GM23338 (cell line): Measurements from ENCODE around the gene TCF7L2. TPM values are rescaled to one million over a fixed set of nuclear protein-coding genes. Genes with fewer than 3 reads are reported as not detected.

Source experiments
- ATAC-seq: fragments of 200-7000 bp; cut with Tn5 transposase; 3 replicates; pipeline ENCODE4 v1.9.1; 2020
- DNase-seq: peaks from one replicate; pipeline ENCODE4 v3.0.0-alpha.2; 2015; ENCODE audit warnings: low spot score
- H2AFZ ChIP-seq: fragments of 200-600 bp; sonication (generic); 2 replicates; pipeline ENCODE4 v1.8.0; 2016; ENCODE audit warnings: antibody characterized with exemption, mild to moderate bottlenecking, moderate library complexity
- H3F3A ChIP-seq: fragments of 200-600 bp; sonication (generic); replicated peaks from 2 replicates; pipeline ENCODE4 v1.8.0; 2017; ENCODE audit warnings: antibody characterized with exemption, mixed run types, low read depth
- H3K27ac ChIP-seq: fragments of 200-600 bp; sonication (generic); 2 replicates; pipeline ENCODE4 v1.6.1; 2016; ENCODE audit warnings: low read depth
- H3K27me3 ChIP-seq: fragments of 200-600 bp; sonication (generic); 2 replicates; pipeline ENCODE4 v1.8.0; 2016; ENCODE audit warnings: mild to moderate bottlenecking, mixed run types, moderate library complexity; ENCODE audit not compliant: insufficient read depth
- H3K36me3 ChIP-seq: fragments of 200-600 bp; sonication (generic); 2 replicates; pipeline ENCODE4 v1.8.0; 2016; ENCODE audit warnings: mild to moderate bottlenecking; ENCODE audit not compliant: insufficient read depth
- H3K4me1 ChIP-seq: fragments of 200-600 bp; sonication (generic); 2 replicates; pipeline ENCODE4 v1.8.0; 2016; ENCODE audit warnings: mild to moderate bottlenecking, moderate library complexity; ENCODE audit not compliant: insufficient read depth
- H3K4me2 ChIP-seq: fragments of 200-600 bp; sonication (generic); 2 replicates; pipeline ENCODE4 v1.7.1; 2017; ENCODE audit warnings: mixed run types
- H3K4me3 ChIP-seq: fragments of 200-600 bp; sonication (generic); 2 replicates; pipeline ENCODE4 v1.6.1; 2016; ENCODE audit warnings: mixed run types
- H3K79me2 ChIP-seq: fragments of 200-600 bp; sonication (generic); replicated peaks from 2 replicates; pipeline ENCODE4 v1.8.0; 2017; ENCODE audit warnings: mild to moderate bottlenecking; ENCODE audit not compliant: insufficient read depth
- H3K9me2 ChIP-seq: fragments of 200-600 bp; sonication (generic); 2 replicates; pipeline ENCODE4 v1.8.0; 2017; ENCODE audit not compliant: insufficient read depth
- H4K20me1 ChIP-seq: fragments of 200-600 bp; sonication (generic); replicated peaks from 2 replicates; pipeline ENCODE4 v1.8.0; 2017; ENCODE audit warnings: mild to moderate bottlenecking; ENCODE audit not compliant: insufficient read depth
- H3K27ac Mint-ChIP-seq: 2 replicates; pipeline ENCODE4 v1.8.0; 2020; ENCODE audit warnings: inconsistent platforms, mild to moderate bottlenecking, moderate library complexity, mixed read lengths
- H3K27me3 Mint-ChIP-seq: 3 replicates; pipeline ENCODE4 v1.8.0; 2022; ENCODE audit warnings: low read depth, mild to moderate bottlenecking, moderate library complexity, mixed read lengths, inconsistent platforms; ENCODE audit not compliant: insufficient read depth, poor library complexity
- H3K36me3 Mint-ChIP-seq: 3 replicates; pipeline ENCODE4 v1.8.0; 2021; ENCODE audit warnings: low read depth, mild to moderate bottlenecking, inconsistent platforms, moderate library complexity, mixed read lengths
- H3K4me1 Mint-ChIP-seq: 3 replicates; pipeline ENCODE4 v1.8.0; 2020; ENCODE audit warnings: mild to moderate bottlenecking, inconsistent platforms, mixed read lengths
- H3K4me3 Mint-ChIP-seq: 3 replicates; pipeline ENCODE4 v1.8.0; 2021; ENCODE audit warnings: moderate library complexity, mild to moderate bottlenecking, inconsistent platforms, mixed read lengths
- H3K9me3 Mint-ChIP-seq: 3 replicates; pipeline ENCODE4 v1.8.0; 2020; ENCODE audit warnings: moderate library complexity, mild to moderate bottlenecking, inconsistent platforms, mixed read lengths
- CREB1 ChIP-seq: fragments of 250-450 bp; sonication (Bioruptor Pico); IDR thresholded peaks from 2 replicates; pipeline ENCODE4 v1.5.0; 2020; ENCODE audit warnings: low read depth, mild to moderate bottlenecking, moderate library complexity
- EZH2 ChIP-seq: fragments of 200-600 bp; sonication (generic); IDR thresholded peaks from one replicate; pipeline ENCODE4 v1.8.0; 2017; ENCODE audit warnings: antibody characterized with exemption, mild to moderate bottlenecking, low read depth; ENCODE audit not compliant: unreplicated experiment
- EZH2phosphoT487 ChIP-seq: fragments of 200-600 bp; sonication (generic); IDR thresholded peaks from one replicate; pipeline ENCODE4 v1.8.1; 2018; ENCODE audit warnings: antibody characterized with exemption; ENCODE audit not compliant: unreplicated experiment
- JUNB ChIP-seq: IDR thresholded peaks from one replicate; pipeline ENCODE4 v1.6.1; 2016; ENCODE audit warnings: antibody characterized with exemption; ENCODE audit not compliant: unreplicated experiment
- NANOG ChIP-seq: IDR thresholded peaks from 2 replicates; pipeline ENCODE4 v1.6.1; 2016; ENCODE audit warnings: antibody characterized with exemption, borderline replicate concordance
- POLR2AphosphoS5 ChIP-seq: IDR thresholded peaks from 2 replicates; pipeline ENCODE4 v1.6.1; 2016; ENCODE audit warnings: antibody characterized with exemption, low read depth
- STAT1 ChIP-seq: IDR thresholded peaks from one replicate; pipeline ENCODE4 v1.6.1; 2016; ENCODE audit warnings: antibody characterized with exemption; ENCODE audit not compliant: unreplicated experiment
- ZNF114 ChIP-seq: fragments of 250-450 bp; sonication (Bioruptor Pico); IDR thresholded peaks from 2 replicates; pipeline ENCODE4 v1.5.0; 2020; ENCODE audit warnings: mild to moderate bottlenecking, moderate library complexity
- ZNF331 ChIP-seq: fragments of 250-450 bp; sonication (Bioruptor Pico); IDR thresholded peaks from 2 replicates; pipeline ENCODE4 v1.5.0; 2020; ENCODE audit warnings: low read depth, mild to moderate bottlenecking, moderate library complexity
- polyA plus RNA-seq: library from polyadenylated mRNA; unstranded; fragments of >200 nt; fragmentation: Nextera tagmentation; extraction: Ambion mirVana; gene quantifications from 2 replicates; pipeline ENCODE4 v1.2.1, GENCODE V29; 2016
- total RNA-seq: library from RNA; depleted of rRNA; stranded (reverse); fragments of >200 nt; shearing (Covaris generic); gene quantifications from 2 replicates; pipeline ENCODE4 v1.2.3, GENCODE V29; 2014
- TF ChIP-seq, protein P1 (sequence below): fragments of 250-450 bp; sonication (Bioruptor Pico); IDR thresholded peaks from 2 replicates; pipeline ENCODE4 v1.5.0; 2020; ENCODE audit warnings: mild to moderate bottlenecking, moderate library complexity
- TF ChIP-seq, protein P2 (sequence below): IDR thresholded peaks from 2 replicates; pipeline ENCODE4 v1.6.1; 2016; ENCODE audit warnings: antibody characterized with exemption
- TF ChIP-seq, protein P3 (sequence below): IDR thresholded peaks from one replicate; pipeline ENCODE4 v1.6.1; 2018; ENCODE audit warnings: antibody characterized with exemption; ENCODE audit not compliant: unreplicated experiment
- TF ChIP-seq, protein P4 (sequence below), 2 experiments: fragments of 200-600 bp in 1 of 2; sonication (generic) in 1 of 2; conservative IDR thresholded peaks; 2 replicates each; pipeline versions ENCODE4 v1.5.1 to v1.6.1; 2016 to 2017; ENCODE audit warnings: antibody characterized with exemption in 2 of 2, low read depth in 2 of 2, mild to moderate bottlenecking in 2 of 2, moderate library complexity in 1 of 2

TCF7L2 gene
- total and polyA plus RNA-seq, 2 experiments from 2014 or later: 32.2 to 80.8 TPM

DNA sequence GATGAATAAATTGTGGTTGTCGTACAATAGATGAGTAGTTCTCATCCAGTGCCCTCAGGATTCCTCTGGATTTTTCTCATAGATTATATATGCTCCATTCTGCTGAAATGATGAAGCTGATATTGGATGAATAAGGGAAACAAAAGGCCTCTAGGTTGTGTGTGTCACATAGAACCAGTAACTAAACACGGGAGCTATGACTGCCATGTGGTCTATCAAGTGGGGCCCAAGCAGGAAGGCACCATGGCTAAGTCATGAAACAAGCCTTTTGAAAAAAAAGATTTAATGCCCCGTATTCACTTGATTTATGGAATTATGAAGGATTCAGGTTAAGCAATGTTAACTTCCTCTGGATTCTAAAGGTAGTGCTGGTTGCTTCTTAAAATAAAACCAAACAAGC is 225.1 kb downstream of the TCF7L2 start:
- peaks cover 23% of the 10 kb centered on the region for H3K4me1 ChIP-seq
- peaks cover 37% of the 10 kb centered on the region for H3K4me1 Mint-ChIP-seq
- ATAC-seq (no peak), DNase-seq (no peak)
- no peaks in the 10 kb centered on the region; the same call in 1 of the 2 replicates for H4K20me1 ChIP-seq
- no peaks in the 10 kb centered on the region for H3K36me3 Mint-ChIP-seq
- H3K27me3 ChIP-seq: no peaks in the 10 kb centered on the region
- peaks cover 5% of the 10 kb centered on the region for H3K27me3 Mint-ChIP-seq
- H3K9me3 Mint-ChIP-seq: no peaks in the 10 kb centered on the region
- no peaks in the 10 kb centered on the region for H3K79me2 ChIP-seq
- TF ChIP-seq POLR2AphosphoS5 (no peak), ZNF114 (CRISPR knock-in tag) (no peak), NANOG (no peak), CREB1 (CRISPR knock-in tag) (no peak), EZH2phosphoT487 (no peak), STAT1 (no peak), ZNF331 (no peak), JUNB (no peak), EZH2 (no peak)
- TF ChIP-seq, protein P1, sequence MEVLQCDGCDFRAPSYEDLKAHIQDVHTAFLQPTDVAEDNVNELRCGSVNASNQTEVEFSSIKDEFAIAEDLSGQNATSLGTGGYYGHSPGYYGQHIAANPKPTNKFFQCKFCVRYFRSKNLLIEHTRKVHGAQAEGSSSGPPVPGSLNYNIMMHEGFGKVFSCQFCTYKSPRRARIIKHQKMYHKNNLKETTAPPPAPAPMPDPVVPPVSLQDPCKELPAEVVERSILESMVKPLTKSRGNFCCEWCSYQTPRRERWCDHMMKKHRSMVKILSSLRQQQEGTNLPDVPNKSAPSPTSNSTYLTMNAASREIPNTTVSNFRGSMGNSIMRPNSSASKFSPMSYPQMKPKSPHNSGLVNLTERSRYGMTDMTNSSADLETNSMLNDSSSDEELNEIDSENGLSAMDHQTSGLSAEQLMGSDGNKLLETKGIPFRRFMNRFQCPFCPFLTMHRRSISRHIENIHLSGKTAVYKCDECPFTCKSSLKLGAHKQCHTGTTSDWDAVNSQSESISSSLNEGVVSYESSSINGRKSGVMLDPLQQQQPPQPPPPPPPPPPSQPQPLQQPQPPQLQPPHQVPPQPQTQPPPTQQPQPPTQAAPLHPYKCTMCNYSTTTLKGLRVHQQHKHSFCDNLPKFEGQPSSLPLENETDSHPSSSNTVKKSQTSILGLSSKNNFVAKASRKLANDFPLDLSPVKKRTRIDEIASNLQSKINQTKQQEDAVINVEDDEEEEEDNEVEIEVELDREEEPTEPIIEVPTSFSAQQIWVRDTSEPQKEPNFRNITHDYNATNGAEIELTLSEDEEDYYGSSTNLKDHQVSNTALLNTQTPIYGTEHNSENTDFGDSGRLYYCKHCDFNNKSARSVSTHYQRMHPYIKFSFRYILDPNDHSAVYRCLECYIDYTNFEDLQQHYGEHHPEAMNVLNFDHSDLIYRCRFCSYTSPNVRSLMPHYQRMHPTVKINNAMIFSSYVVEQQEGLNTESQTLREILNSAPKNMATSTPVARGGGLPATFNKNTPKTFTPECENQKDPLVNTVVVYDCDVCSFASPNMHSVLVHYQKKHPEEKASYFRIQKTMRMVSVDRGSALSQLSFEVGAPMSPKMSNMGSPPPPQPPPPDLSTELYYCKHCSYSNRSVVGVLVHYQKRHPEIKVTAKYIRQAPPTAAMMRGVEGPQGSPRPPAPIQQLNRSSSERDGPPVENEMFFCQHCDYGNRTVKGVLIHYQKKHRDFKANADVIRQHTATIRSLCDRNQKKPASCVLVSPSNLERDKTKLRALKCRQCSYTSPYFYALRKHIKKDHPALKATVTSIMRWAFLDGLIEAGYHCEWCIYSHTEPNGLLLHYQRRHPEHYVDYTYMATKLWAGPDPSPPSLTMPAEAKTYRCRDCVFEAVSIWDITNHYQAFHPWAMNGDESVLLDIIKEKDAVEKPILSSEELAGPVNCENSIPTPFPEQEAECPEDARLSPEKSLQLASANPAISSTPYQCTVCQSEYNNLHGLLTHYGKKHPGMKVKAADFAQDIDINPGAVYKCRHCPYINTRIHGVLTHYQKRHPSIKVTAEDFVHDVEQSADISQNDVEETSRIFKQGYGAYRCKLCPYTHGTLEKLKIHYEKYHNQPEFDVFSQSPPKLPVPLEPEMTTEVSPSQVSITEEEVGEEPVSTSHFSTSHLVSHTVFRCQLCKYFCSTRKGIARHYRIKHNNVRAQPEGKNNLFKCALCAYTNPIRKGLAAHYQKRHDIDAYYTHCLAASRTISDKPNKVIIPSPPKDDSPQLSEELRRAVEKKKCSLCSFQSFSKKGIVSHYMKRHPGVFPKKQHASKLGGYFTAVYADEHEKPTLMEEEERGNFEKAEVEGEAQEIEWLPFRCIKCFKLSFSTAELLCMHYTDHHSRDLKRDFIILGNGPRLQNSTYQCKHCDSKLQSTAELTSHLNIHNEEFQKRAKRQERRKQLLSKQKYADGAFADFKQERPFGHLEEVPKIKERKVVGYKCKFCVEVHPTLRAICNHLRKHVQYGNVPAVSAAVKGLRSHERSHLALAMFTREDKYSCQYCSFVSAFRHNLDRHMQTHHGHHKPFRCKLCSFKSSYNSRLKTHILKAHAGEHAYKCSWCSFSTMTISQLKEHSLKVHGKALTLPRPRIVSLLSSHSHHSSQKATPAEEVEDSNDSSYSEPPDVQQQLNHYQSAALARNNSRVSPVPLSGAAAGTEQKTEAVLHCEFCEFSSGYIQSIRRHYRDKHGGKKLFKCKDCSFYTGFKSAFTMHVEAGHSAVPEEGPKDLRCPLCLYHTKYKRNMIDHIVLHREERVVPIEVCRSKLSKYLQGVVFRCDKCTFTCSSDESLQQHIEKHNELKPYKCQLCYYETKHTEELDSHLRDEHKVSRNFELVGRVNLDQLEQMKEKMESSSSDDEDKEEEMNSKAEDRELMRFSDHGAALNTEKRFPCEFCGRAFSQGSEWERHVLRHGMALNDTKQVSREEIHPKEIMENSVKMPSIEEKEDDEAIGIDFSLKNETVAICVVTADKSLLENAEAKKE (CRISPR knock-in tag): no peak
- TF ChIP-seq, protein P2, sequence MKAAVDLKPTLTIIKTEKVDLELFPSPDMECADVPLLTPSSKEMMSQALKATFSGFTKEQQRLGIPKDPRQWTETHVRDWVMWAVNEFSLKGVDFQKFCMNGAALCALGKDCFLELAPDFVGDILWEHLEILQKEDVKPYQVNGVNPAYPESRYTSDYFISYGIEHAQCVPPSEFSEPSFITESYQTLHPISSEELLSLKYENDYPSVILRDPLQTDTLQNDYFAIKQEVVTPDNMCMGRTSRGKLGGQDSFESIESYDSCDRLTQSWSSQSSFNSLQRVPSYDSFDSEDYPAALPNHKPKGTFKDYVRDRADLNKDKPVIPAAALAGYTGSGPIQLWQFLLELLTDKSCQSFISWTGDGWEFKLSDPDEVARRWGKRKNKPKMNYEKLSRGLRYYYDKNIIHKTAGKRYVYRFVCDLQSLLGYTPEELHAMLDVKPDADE: no peak
- TF ChIP-seq, protein P3, sequence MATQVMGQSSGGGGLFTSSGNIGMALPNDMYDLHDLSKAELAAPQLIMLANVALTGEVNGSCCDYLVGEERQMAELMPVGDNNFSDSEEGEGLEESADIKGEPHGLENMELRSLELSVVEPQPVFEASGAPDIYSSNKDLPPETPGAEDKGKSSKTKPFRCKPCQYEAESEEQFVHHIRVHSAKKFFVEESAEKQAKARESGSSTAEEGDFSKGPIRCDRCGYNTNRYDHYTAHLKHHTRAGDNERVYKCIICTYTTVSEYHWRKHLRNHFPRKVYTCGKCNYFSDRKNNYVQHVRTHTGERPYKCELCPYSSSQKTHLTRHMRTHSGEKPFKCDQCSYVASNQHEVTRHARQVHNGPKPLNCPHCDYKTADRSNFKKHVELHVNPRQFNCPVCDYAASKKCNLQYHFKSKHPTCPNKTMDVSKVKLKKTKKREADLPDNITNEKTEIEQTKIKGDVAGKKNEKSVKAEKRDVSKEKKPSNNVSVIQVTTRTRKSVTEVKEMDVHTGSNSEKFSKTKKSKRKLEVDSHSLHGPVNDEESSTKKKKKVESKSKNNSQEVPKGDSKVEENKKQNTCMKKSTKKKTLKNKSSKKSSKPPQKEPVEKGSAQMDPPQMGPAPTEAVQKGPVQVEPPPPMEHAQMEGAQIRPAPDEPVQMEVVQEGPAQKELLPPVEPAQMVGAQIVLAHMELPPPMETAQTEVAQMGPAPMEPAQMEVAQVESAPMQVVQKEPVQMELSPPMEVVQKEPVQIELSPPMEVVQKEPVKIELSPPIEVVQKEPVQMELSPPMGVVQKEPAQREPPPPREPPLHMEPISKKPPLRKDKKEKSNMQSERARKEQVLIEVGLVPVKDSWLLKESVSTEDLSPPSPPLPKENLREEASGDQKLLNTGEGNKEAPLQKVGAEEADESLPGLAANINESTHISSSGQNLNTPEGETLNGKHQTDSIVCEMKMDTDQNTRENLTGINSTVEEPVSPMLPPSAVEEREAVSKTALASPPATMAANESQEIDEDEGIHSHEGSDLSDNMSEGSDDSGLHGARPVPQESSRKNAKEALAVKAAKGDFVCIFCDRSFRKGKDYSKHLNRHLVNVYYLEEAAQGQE: no peak
- TF ChIP-seq, protein P4, sequence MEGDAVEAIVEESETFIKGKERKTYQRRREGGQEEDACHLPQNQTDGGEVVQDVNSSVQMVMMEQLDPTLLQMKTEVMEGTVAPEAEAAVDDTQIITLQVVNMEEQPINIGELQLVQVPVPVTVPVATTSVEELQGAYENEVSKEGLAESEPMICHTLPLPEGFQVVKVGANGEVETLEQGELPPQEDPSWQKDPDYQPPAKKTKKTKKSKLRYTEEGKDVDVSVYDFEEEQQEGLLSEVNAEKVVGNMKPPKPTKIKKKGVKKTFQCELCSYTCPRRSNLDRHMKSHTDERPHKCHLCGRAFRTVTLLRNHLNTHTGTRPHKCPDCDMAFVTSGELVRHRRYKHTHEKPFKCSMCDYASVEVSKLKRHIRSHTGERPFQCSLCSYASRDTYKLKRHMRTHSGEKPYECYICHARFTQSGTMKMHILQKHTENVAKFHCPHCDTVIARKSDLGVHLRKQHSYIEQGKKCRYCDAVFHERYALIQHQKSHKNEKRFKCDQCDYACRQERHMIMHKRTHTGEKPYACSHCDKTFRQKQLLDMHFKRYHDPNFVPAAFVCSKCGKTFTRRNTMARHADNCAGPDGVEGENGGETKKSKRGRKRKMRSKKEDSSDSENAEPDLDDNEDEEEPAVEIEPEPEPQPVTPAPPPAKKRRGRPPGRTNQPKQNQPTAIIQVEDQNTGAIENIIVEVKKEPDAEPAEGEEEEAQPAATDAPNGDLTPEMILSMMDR (conservative IDR thresholded peaks at IDR 0.05; ENCODE audit: low read depth in 2 of 2): no peak
- no peak overlapping the region for H3K4me3 ChIP-seq
- no peak overlapping the region for H3K27ac Mint-ChIP-seq
- H3K27ac ChIP-seq: no peak overlapping the region
- no peaks in the 10 kb centered on the region for H3K9me2 ChIP-seq
- H3K4me2 ChIP-seq: no peak overlapping the region
- H3K36me3 ChIP-seq: no peaks in the 10 kb centered on the region
- H3K4me3 Mint-ChIP-seq: no peak overlapping the region
- H3F3A ChIP-seq: no peaks in the 10 kb centered on the region
- H2AFZ ChIP-seq: no peak overlapping the region
